K562 (cell line): Measurements from ENCODE around the gene ZBTB20. TPM values are rescaled to one million over a fixed set of nuclear protein-coding genes. Genes with fewer than 3 reads are reported as not detected.

Experiments used
- ATAC-seq: fragments of 200-7000 bp; cut with Tn5 transposase; 3 replicates; pipeline ENCODE4 v1.9.1; 2020; ENCODE audit warnings: moderate library complexity
- BruUV-seq: library from RNA; stranded (reverse); fragments of 400-500 nt; replicated peaks from 2 replicates; lab custom pipeline; 2021; lab: Mats Ljungman, UMichigan
- CTCF ChIA-PET: fragments of 300-600 bp; formaldehyde crosslinking; extraction: SDS; loops from one replicate; lab custom pipeline; 2021; ENCODE audit warnings: low intra/inter-chr PET ratio; lab: Yijun Ruan, JAX
- POLR2A ChIA-PET: fragments of 300-600, 350-650 bp; sonication (Branson Sonifier 250); formaldehyde crosslinking; extraction: SDS; loops from one replicate; lab custom pipeline; 2021; ENCODE audit warnings: antibody characterized with exemption, inconsistent platforms; lab: Yijun Ruan, JAX
- DNase-seq, 4 experiments: peaks; one replicate each; pipeline versions ENCODE4 v3.0.0 to v3.0.0-alpha.2; 2011 to 2018; ENCODE audit warnings: low spot score in 3 of 4, mixed read lengths in 3 of 4; ENCODE audit errors: extremely low read depth in 1 of 4
- FAIRE-seq: peaks from 2 replicates; lab custom pipeline; 2011; peaks lifted over from hg19 to GRCh38; lab: Jason Lieb, UNC
- H2AFZ ChIP-seq: 2 replicates; pipeline ENCODE4 v1.6.0; 2011; ENCODE audit warnings: low read depth, low read length, control low read depth, inconsistent platforms
- H3K27ac ChIP-seq: fragments of 200-600 bp; 3 replicates; pipeline ENCODE4 v1.8.0; 2011; ENCODE audit warnings: low read depth, mild to moderate bottlenecking, control low read depth, inconsistent platforms, low read length, moderate library complexity, mixed read lengths; ENCODE audit errors: extremely low read depth
- H3K27me3 ChIP-seq, 2 experiments: fragments of 300-600 bp in 1 of 2; 2 replicates in 1 of 2; 3 replicates in 1 of 2; pipeline versions ENCODE4 v1.6.0 to v1.8.0; 2011; ENCODE audit warnings: inconsistent platforms in 2 of 2, low read length in 2 of 2, mild to moderate bottlenecking in 1 of 2, mixed read lengths in 1 of 2, moderate library complexity in 1 of 2; ENCODE audit not compliant: control insufficient read depth in 2 of 2, insufficient read depth in 2 of 2
- H3K36me3 ChIP-seq: fragments of 300-600 bp; 3 replicates; pipeline ENCODE4 v1.8.0; 2011; ENCODE audit warnings: mild to moderate bottlenecking, low read length, inconsistent platforms; ENCODE audit not compliant: control insufficient read depth, insufficient read depth
- H3K4me1 ChIP-seq, 2 experiments: fragments of 200-600 bp in 1 of 2; replicated peaks in 1 of 2; 2 replicates in 1 of 2; 3 replicates in 1 of 2; pipeline versions ENCODE4 v1.5.1 to v1.8.0; 2011; ENCODE audit warnings: inconsistent platforms in 2 of 2, low read length in 2 of 2, mild to moderate bottlenecking in 1 of 2, mixed read lengths in 1 of 2, moderate library complexity in 1 of 2; ENCODE audit not compliant: control insufficient read depth in 2 of 2, insufficient read depth in 2 of 2
- H3K4me2 ChIP-seq: 2 replicates; pipeline ENCODE4 v1.6.1; 2011; ENCODE audit warnings: low read length, control low read depth, inconsistent platforms, mixed read lengths; ENCODE audit not compliant: insufficient read depth
- H3K4me3 ChIP-seq: fragments of 200-600 bp; sonication (generic), shearing (Covaris generic); 2 replicates; pipeline ENCODE4 v1.5.1; 2016; ENCODE audit warnings: control low read depth, inconsistent platforms
- H3K79me2 ChIP-seq: fragments of 200-600 bp; 3 replicates; pipeline ENCODE4 v1.8.0; 2011; ENCODE audit warnings: low read length, inconsistent platforms; ENCODE audit not compliant: control insufficient read depth, insufficient read depth
- H3K9ac ChIP-seq, 2 experiments: 2 replicates each; pipeline versions ENCODE4 v1.6.0 to v1.6.1; 2011; ENCODE audit warnings: low read depth in 2 of 2, low read length in 2 of 2, control low read depth in 1 of 2, inconsistent platforms in 1 of 2, mild to moderate bottlenecking in 1 of 2, mixed read lengths in 1 of 2; ENCODE audit not compliant: insufficient read depth in 1 of 2
- H3K9me1 ChIP-seq: one replicate; pipeline ENCODE4 v1.6.0; 2011; ENCODE audit warnings: inconsistent platforms, mild to moderate bottlenecking, low read length, moderate library complexity; ENCODE audit not compliant: control insufficient read depth, insufficient read depth
- H3K9me3 ChIP-seq: replicated peaks from 2 replicates; pipeline ENCODE4 v1.5.1; 2011; ENCODE audit warnings: low read depth, low read length, inconsistent platforms; ENCODE audit not compliant: control insufficient read depth, insufficient read depth
- H4K20me1 ChIP-seq: replicated peaks from 2 replicates; pipeline ENCODE4 v1.6.1; 2011; ENCODE audit warnings: low read length, inconsistent platforms, mixed read lengths; ENCODE audit not compliant: control insufficient read depth, insufficient read depth
- CBX8 ChIP-seq: fragments of 200-600 bp; sonication (generic); IDR thresholded peaks from 2 replicates; pipeline ENCODE4 v1.6.1; 2012; ENCODE audit warnings: borderline replicate concordance, mixed run types, low read depth, mild to moderate bottlenecking, moderate library complexity, mixed read lengths, low read length, control low read depth, inconsistent platforms; ENCODE audit not compliant: poor library complexity, severe bottlenecking; ENCODE audit errors: extremely low read depth
- EP300 ChIP-seq: IDR thresholded peaks from 2 replicates; pipeline ENCODE4 v1.6.1; 2012; ENCODE audit warnings: low read length, improper control_type of control experiment
- HDAC6 ChIP-seq: IDR thresholded peaks from 2 replicates; pipeline ENCODE4 v1.6.1; 2012; ENCODE audit warnings: low read depth, mild to moderate bottlenecking, control low read depth, inconsistent platforms, low read length, moderate library complexity
- NCOA1 ChIP-seq: fragments of 450-650 bp; IDR thresholded peaks from 2 replicates; pipeline ENCODE4 v1.6.1; 2016; ENCODE audit warnings: low read depth
- NCOR1 ChIP-seq: fragments of 450-650 bp; IDR thresholded peaks from 2 replicates; pipeline ENCODE4 v1.6.1; 2016; ENCODE audit warnings: mild to moderate bottlenecking, moderate library complexity
- RBM25 ChIP-seq: fragments of 200-400 bp; formaldehyde crosslinking; IDR thresholded peaks from 2 replicates; pipeline ENCODE4 v1.6.1; 2018; ENCODE audit warnings: low read length, low read depth, moderate library complexity; ENCODE audit not compliant: severe bottlenecking
- ZFP36 ChIP-seq: fragments of 150-350 bp; IDR thresholded peaks from 2 replicates; pipeline ENCODE4 v1.6.1; 2018; ENCODE audit warnings: low read length, low read depth; ENCODE audit not compliant: partially characterized antibody
- ZNF316 ChIP-seq: fragments of 450-650 bp; IDR thresholded peaks from 2 replicates; pipeline ENCODE4 v1.6.1; 2016
- ZNF583 ChIP-seq: fragments of 250-450 bp; sonication (Bioruptor Pico); IDR thresholded peaks from 2 replicates; pipeline ENCODE4 v1.4.0; 2020
- WGBS: fragments of 100-300 bp; shearing (Covaris generic); methylation state at CpG from one replicate; pipeline ENCODE4 v1.1.6; 2016; ENCODE audit warnings: low coverage, mixed read lengths; ENCODE audit not compliant: insufficient coverage; ENCODE audit errors: missing lambda C conversion rate; 5-methylcytosine and 5-hydroxymethylcytosine counted together
- in situ Hi-C: fragments of 300-500 bp; cut with MboI; formaldehyde crosslinking; loops from 4 replicates; pipeline ENCODE4 v1.15.0; 2018; ENCODE audit warnings: inconsistent platforms, mixed read lengths
- intact Hi-C: fragments of 100-400 bp; cut with micrococcal nuclease; formaldehyde crosslinking; loops from 2 replicates; pipeline ENCODE4 v1.14.2; 2022
- polyA plus RNA-seq, 8 experiments: library from polyadenylated mRNA; depleted of rRNA in 4 of 8; stranded (reverse) in 5 of 8; unstranded in 3 of 8; fragments of >200 nt; fragmentation: Nextera tagmentation in 2 of 8; fragmentation: Illumina TruSeq in 1 of 8; extraction: Ambion mirVana in 2 of 8; extraction: Trizol in 1 of 8; gene quantifications; 2 replicates each; pipeline versions ENCODE4 v1.2.1 to v1.2.3, GENCODE V29; 2011 to 2014; ENCODE audit warnings: inconsistent platforms in 1 of 8, missing spikeins in 1 of 8
- total RNA-seq, 7 experiments: library from RNA; depleted of rRNA in 6 of 7; stranded (reverse); fragments of >200 nt in 6 of 7; fragmentation: Illumina TruSeq in 2 of 7; extraction: Trizol in 2 of 7; gene quantifications; 2 replicates each; pipeline versions ENCODE4 v1.2.1 to v1.2.3, GENCODE V29; 2011 to 2021; ENCODE audit warnings: low replicate concordance in 1 of 7
- TF ChIP-seq, protein P1 (sequence below): fragments of 450-650 bp; IDR thresholded peaks from 2 replicates; pipeline ENCODE4 v1.6.1; 2016; ENCODE audit warnings: borderline replicate concordance
- TF ChIP-seq, protein P2 (sequence below): fragments of 250-450 bp; sonication (Bioruptor Pico); IDR thresholded peaks from 2 replicates; pipeline ENCODE4 v1.5.0; 2021
- TF ChIP-seq, protein P3 (sequence below): IDR thresholded peaks from 2 replicates; pipeline ENCODE4 v1.6.1; 2014; ENCODE audit warnings: antibody characterized with exemption

The ZBTB20 gene
- total and polyA plus RNA-seq, 9 of the 15 experiments (the other 6 are each of a cell fraction or from before 2014, with no cell fraction given) = 0.17 to 1.7 (median 0.45) TPM

DNA sequence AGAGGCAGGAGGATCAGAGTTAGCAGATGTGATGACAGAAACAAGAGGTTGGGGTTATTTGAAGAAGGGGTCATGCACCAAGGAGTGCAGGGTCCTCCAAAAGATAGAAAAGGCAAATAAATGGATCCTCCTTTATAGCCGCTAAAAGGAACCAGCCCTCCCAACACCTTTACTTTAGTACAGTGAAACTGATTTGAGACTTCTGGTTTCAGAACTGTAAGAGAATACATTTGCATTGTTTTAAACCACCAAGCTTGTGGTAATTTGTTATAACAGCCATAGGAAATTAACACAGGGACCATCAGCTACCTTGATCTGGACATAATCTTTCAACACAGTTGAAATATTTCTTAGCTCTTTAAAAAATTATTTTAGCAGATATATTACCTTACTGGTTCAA is 686.6 kb downstream of the ZBTB20 start:
- H3K4me3 ChIP-seq = no peak overlapping the region
- intact Hi-C loops = no loop called here
- POLR2A ChIA-PET = no interaction called here
- no peaks in the 10 kb centered on the region for H4K20me1 ChIP-seq
- no peak overlapping the region for H3K9ac ChIP-seq
- H3K9me1 ChIP-seq = no peaks in the 10 kb centered on the region
- no peaks in the 10 kb centered on the region for H3K27me3 ChIP-seq
- no peak overlapping the region for H3K27ac ChIP-seq
- FAIRE-seq (no peak), ATAC-seq (no peak), DNase-seq (no peak)
- H2AFZ ChIP-seq = no peak overlapping the region
- CTCF ChIA-PET = no interaction called here
- in situ Hi-C loops = no loop called here
- H3K4me2 ChIP-seq = no peak overlapping the region
- no peaks in the 10 kb centered on the region for H3K36me3 ChIP-seq
- no peaks in the 10 kb centered on the region for H3K79me2 ChIP-seq
- BruUV-seq = no TSS peak
- TF ChIP-seq NCOR1 (no peak), CBX8 (no peak), NCOA1 (no peak), ZNF583 (CRISPR knock-in tag) (no peak), HDAC6 (no peak), ZFP36 (no peak), RBM25 (no peak), ZNF316 (no peak), EP300 (no peak)
- TF ChIP-seq, protein P1, sequence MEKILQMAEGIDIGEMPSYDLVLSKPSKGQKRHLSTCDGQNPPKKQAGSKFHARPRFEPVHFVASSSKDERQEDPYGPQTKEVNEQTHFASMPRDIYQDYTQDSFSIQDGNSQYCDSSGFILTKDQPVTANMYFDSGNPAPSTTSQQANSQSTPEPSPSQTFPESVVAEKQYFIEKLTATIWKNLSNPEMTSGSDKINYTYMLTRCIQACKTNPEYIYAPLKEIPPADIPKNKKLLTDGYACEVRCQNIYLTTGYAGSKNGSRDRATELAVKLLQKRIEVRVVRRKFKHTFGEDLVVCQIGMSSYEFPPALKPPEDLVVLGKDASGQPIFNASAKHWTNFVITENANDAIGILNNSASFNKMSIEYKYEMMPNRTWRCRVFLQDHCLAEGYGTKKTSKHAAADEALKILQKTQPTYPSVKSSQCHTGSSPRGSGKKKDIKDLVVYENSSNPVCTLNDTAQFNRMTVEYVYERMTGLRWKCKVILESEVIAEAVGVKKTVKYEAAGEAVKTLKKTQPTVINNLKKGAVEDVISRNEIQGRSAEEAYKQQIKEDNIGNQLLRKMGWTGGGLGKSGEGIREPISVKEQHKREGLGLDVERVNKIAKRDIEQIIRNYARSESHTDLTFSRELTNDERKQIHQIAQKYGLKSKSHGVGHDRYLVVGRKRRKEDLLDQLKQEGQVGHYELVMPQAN = no peak
- TF ChIP-seq, protein P2, sequence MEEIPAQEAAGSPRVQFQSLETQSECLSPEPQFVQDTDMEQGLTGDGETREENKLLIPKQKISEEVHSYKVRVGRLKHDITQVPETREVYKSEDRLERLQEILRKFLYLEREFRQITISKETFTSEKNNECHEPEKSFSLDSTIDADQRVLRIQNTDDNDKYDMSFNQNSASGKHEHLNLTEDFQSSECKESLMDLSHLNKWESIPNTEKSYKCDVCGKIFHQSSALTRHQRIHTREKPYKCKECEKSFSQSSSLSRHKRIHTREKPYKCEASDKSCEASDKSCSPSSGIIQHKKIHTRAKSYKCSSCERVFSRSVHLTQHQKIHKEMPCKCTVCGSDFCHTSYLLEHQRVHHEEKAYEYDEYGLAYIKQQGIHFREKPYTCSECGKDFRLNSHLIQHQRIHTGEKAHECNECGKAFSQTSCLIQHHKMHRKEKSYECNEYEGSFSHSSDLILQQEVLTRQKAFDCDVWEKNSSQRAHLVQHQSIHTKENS (CRISPR knock-in tag) = no peak
- TF ChIP-seq, protein P3, sequence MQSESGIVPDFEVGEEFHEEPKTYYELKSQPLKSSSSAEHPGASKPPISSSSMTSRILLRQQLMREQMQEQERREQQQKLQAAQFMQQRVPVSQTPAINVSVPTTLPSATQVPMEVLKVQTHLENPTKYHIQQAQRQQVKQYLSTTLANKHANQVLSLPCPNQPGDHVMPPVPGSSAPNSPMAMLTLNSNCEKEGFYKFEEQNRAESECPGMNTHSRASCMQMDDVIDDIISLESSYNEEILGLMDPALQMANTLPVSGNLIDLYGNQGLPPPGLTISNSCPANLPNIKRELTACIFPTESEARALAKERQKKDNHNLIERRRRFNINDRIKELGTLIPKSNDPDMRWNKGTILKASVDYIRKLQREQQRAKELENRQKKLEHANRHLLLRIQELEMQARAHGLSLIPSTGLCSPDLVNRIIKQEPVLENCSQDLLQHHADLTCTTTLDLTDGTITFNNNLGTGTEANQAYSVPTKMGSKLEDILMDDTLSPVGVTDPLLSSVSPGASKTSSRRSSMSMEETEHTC = no peak
- no peaks in the 10 kb centered on the region for H3K9me3 ChIP-seq
- H3K4me1 ChIP-seq = no peaks in the 10 kb centered on the region
- WGBS = 0% methylated on average over 1 of the region's 1 CpG
